Measurements from ENCODE around the gene SLPI.

DNA sequence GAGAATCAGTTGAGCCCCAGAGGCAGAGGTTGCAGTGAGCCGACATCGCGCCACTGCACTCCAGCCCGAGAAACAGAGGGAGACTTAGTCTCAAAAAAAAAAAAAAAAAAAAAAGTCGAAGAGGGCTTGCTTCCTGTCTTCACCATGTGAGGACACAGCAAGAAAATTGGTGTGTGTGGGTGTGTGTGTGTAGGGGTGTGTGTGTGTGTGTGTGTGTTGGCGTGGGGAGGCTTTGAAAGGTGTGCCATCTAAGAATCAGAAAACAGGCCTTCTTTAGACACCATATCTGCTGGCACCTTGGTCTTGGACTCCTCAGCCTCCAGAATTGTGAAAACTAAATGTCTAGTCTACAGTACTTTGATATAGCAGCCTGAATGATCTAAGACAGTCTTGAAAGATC lies 45.4 kb upstream of the SLPI start:
- TF ChIP-seq YY1 (IDR thresholded peaks at IDR 0.05; ENCODE audit: insufficient read depth, insufficient read length) (no peak), ZNF274 (IDR thresholded peaks at IDR 0.05; ENCODE audit: low read depth, low read length) (no peak)
